NCI-H128 (cell line): ENCODE data around the gene FBXL14.

ENCODE experiments used
- DNase-seq: peaks from one replicate; lab custom pipeline; 2025; ENCODE audit not compliant: unreplicated experiment; lab: John Stamatoyannopoulos, UW

The FBXL14 gene, protein sequence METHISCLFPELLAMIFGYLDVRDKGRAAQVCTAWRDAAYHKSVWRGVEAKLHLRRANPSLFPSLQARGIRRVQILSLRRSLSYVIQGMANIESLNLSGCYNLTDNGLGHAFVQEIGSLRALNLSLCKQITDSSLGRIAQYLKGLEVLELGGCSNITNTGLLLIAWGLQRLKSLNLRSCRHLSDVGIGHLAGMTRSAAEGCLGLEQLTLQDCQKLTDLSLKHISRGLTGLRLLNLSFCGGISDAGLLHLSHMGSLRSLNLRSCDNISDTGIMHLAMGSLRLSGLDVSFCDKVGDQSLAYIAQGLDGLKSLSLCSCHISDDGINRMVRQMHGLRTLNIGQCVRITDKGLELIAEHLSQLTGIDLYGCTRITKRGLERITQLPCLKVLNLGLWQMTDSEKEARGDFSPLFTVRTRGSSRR

DNA sequence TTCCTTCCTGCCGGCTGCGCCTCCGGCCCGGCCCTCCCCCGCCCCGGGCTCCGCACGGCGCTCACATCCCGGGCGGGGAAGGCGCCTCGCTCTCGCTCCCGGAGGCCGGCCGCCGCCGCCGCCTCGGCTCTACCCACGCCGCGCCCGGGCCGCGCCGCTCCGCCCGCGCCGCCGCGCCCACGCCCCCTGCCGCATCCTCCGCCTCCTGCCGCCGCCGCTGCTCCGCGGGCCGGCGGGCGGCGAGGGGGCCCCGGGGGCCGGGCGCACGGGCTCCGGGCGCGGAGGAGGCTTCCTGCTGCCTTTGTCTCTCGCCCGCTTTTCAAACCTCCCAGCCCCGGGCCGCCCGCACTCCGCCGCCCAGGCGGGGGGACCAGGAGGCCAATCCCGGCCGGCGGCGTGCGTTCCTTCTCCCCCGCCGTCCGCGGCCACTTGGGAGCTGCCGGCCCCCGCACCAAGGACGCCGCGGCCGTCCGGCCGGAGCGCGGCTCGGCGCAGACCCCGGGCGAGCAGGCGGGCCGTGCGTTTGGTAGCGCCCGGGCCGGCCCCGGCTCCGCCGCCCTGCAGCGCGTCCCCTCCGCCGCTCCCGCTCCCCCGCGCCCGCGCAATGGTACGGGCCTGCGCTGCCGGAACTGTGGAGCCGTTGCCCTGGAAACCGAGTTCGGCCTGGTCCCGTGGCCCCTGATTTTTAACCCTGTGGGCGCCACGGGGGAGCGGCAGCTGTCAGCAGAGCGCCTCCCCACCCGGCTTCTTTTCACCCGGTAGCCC is at the start of gene FBXL14:
FBXL14 (minus strand) TSS at position 321 of the 765 bp plus-strand sequence. CDS start 515 bp downstream, outside the sequence.
- peak; percentile 90 for DNase-seq

DNA sequence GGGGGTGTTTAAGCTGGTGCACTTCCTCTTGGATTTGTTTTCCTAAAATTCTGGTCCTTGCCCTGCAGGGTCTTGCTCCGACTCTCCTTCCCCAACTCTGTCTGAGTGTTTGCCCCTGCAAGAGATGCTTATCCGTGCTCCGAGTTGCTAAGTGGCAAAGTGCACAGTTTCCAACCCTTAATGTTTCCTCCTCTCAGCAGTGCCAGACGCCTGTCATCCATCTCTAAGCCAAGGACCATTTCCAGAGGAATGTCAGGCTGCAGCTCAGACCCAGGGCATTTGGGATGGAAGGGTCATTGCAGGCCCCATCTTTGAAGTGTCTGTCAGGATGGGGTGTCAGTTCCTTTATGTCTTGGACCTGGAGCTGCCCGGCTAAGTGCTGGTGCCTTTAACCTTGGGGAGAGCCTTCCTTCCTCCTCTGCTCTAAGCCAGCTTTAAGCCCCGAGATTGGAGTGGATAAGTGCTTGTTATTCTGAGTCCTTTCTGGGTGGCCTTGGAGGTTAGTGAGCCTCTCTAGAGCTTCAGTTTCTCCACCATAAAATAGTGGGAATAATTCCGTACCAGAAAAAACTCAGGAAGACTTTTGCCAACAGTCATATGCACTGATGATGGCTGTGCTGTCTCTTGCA is 49.6 kb upstream of the FBXL14 start:
- no peak for DNase-seq

DNA sequence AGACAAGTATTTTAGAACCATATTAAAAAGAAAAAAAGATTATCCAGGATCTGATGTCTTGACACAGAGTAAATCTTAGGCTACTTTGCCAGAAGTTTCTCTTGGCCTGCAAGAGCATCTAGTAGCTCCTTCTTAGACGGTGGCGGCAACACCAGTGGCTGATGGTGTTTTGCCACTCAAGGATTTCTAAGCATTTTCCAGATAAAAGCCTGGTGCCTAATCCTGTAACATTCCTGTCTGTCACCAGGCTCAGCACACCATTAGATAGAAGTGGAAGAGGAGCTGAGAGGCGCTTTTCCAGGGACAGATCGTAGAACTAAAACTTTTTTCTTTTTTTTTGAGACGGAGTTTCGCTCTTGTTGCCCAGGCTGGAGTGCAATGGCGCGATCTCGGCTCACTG is 48.7 kb upstream of the FBXL14 start:
- DNase-seq, result no peak

DNA sequence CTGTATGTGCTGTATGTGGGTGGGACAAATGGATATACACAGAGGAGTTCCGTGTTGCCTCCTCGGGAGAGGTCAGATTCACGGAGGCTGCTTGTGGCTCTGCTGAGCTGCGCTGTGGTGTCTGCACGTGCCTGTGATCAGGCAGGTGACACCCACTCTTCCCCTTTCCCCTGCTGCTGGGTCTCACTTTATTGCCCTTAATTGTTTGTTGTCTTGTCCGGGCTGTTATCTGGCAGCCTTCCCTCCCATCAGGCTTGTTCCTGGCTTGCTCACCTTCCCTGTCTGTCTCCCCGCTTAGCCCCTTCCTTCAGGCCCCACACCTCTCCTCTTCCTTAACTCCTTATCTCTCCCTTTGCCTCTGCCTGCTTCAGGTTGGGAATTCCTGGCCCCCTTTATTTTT is 48.1 kb upstream of the FBXL14 start:
- no peak for DNase-seq

DNA sequence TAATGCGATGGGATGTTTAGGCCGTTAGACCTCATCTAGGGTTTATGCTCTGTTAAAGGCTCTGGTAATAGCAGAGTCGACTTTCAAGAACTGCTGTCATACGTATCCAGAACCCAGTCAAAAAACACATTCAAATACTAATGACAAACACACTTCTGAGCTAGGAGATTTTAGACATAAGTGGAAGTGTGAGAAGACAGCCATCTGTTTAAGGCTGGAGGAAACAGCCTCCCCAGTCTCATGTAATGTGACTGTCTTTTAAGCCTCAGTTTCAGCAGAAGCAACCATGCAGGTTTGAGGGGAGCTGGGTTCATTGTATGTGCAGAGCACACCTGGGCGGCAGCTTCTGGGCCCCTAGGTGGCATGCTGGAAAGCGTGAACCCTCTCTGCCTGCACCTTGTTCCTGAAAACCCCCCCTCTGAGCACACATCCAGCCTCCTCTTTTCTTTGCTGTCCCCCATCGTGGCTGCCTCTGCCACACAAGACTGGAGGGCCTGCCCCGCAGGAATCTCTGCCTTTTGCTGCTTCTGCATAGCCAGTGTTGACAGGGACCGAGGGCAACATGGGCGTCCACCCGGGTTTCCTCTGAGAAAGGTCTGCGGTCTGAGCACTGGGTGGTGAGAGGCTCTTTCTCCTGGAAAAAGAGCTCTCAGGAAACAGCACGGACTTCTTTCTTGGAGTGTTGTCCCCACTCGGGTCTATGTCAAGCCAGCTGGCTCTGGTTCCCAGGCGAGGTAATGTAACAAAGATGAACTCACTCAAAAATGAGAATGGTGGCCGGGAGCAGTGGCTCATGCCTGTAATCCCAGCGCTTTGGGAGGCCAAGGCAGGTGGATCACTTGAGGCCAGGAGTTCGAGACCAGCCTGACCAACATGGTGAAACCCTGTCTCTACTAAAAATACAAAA is 46.2 kb upstream of the FBXL14 start:
- no peak for DNase-seq

DNA sequence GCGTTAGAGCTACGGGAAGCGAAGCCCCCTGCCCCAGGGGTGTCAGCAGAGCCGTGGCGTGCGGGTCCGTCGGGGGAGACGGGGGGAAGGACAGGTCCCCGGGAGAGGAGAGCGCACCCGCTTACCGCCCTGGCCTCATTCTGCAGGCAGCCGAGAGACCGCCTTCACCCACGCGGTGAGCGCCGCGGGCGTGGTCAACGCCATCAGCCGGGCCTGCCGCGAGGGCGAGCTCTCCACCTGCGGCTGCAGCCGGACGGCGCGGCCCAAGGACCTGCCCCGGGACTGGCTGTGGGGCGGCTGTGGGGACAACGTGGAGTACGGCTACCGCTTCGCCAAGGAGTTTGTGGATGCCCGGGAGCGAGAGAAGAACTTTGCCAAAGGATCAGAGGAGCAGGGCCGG is 45.2 kb upstream of the FBXL14 start:
- DNase-seq, result no peak

DNA sequence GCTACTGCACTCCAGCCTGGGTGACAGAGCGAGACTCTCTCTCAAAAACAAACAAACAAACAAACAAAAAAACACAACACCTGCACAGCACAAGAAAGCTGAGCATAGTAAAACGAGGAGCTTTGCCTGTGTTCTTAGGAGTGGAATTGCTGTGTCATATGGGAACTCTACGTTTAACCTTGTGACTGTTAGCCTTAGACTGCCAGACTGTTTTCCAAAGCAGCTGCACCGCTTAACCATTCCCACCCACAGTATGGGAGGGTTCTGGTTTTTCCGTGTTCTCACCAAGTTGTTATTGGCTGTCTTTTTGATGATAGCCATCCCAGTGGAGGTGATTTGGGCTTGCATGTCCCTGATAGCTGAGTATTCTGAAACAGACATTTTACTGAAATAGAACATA is 43.8 kb upstream of the FBXL14 start:
- no peak for DNase-seq

DNA sequence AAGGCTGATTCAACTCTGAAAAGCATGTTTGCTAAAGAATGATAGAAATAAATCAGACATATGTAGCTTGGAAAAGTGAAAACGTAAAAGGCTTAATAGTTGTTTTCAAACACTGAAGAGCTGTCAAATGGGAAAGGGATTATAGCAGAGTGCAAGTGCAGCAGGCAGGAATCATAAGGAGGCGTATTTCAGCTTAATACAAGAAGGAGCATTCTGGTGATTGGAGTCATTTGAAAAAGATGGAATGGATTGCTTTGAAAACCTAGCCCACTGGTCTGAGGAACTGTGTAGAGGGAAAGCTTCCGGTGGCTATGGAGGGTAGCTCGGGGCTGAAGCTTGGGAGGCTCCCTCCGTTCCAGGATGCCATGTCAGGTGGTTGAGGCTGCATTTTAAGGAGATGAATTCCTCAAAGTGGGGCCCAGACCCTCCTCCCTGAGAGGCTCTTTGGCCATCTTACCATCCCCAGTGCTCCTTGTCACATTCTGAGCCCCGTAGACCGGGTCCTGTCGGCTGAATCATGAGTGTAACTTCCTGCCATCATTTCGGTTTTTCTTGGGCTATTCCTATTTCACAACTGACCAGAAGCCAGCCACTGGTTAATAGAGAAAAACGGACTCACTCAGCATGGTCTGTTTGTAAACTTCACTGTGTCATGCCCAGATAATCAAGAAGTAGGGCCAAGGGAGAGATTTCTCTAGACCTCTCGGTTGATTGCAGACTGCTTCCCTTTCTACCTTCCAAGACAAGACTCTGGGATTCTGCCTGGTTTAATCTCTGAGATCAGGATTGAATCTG is 41.1 kb upstream of the FBXL14 start:
- DNase-seq, result no peak

DNA sequence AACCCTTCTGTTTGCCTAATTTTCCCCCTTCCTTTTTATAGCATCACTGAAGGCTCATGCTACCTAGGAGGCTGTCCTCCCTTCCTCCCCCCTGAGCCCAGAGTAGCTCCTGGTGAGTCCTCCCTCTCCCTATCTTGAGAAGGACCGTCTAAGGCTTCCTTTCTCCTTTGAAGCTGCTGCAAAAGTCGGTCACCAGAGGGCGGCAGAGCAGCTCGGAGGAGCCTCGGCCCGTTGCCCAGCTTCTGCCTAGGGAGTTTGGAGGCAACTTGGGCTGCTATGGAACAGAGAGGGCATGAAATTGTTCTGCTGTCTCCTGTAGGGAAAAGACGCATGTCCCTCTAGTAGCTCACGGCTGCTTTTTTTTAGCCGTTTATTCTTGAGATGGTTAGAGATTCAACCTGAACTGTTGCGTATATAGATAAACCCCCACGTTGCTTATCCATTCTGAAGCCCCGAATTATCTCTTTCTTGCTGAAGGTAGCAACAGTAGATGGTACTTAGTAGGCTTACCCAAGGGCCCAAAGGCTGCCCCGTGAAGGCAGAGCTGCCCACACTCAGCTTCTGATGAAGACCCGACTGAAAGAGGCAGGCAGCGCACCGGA is 40.3 kb upstream of the FBXL14 start:
- peak; percentile 40 for DNase-seq

DNA sequence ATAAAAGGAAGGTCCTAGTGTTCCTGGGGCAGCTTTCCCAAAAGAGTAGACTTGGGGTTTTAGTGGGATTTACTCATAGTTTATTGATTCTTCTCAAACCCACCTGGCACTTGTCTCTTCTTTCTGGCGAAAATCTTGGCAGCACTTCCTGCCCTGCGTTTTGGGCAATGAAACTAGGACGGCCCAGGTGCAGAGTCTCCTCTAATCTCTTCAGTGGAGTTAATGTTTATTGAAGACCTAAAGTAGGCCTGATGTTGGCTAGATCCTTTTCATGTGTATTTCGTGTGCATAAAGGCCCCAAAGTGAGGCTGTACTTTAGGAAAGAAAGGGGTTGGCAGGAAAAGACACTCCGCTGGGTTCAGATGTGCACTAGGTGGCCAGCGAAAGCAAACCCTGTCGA is 39.8 kb upstream of the FBXL14 start:
- DNase-seq, result no peak

DNA sequence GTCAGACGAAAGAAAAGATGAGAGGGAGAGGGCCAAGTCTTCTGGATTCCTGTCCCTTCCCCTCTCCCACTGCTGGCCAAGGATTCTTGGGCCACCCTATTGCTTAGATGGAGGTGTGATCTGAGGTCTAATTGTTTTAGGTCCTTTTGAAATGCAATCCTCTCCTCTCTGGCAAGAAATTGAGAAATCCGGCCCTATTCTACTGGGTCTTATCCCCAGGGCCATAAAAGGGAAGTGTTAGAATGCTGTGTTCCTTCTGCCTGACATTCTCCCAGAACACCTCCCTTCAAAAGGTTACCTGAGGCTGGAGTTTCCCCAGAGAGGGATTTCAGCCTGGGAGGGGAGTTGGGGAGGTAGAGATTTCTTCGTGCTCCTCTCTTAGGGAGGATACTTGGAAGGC is 39.1 kb upstream of the FBXL14 start:
- no peak for DNase-seq

DNA sequence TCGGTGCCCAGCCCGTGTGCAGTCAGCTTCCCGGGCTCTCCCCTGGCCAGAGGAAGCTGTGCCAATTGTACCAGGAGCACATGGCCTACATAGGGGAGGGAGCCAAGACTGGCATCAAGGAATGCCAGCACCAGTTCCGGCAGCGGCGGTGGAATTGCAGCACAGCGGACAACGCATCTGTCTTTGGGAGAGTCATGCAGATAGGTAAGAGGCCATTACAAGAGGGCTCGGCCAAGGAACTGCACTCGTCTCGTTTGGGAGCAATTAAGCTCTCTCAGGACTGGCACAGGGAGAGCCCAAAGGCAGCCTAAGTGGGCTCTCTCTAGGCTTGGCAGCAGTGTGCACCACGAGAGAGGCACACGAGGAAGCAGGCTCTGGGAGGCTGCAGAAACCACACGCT is 38.3 kb upstream of the FBXL14 start:
- no peak for DNase-seq

DNA sequence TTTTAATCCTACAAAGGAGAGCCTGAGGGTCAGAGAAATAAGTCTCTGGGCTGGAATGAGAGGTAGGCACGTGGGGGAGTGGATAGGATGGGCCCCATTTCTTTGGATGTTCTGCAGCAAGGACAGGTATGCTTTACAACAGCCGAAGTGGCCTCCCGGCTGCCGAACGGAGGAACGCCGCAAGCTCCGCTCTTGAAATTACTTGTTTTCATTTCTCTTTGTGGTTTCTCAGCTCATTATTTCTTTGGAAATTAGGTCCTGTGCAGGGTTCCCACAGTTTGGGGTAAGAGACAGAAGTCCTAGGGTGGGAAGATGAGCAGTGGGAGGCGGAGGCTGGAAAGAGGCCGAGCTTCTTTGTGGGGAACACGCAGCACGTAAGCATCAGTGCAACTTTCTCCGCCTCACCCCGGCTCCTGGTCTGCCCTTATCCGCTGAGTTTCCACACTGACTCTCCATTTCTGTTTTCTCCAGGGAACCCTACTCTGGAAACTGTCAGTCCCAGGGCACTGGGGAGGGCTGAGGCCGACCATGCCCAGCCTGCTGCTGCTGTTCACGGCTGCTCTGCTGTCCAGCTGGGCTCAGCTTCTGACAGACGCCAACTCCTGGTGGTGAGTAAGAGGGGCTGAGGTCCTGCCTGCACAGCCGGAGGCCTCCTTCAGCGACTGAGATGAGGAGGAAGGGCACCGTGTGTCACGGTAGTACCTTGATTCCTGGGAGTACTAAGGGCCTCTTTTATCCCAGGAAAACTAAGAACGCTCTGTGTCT is 36.6 kb upstream of the FBXL14 start:
- no peak for DNase-seq

DNA sequence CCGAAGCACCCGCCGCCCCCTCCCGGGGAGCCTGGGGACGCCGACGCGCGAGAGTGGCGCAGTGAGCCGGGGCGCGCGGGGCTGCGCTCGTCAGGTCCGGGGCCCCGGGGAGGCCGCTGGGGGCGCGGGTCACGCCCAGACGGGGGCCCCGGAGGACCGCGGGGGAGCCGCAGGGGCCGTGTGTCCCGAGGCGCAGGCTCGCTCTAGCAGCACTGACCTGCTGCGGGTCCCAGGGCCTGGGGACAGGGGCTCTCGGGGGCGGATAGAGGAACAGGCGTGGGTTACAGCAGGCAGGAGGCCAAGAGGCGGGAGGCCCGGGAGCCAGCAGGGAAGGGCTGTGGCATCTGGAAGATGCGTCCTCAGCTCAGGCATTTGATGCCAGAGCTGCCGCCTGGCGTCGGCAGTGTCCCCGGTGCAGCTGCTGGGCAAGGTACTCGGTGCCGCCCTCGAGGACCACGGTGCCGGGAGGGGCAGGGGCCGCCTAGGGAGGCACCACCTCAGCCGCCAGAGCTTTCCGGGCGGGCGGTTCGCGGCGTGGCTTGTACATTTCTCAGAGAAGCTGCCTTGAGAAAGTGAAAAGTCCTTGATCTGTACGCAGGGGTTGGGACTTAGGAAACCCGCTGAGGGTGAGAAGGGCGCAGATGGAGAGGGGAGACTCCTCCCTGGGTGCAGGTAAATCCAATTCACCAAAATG is 35.9 kb upstream of the FBXL14 start:
- DNase-seq, result peak; percentile 35

DNA sequence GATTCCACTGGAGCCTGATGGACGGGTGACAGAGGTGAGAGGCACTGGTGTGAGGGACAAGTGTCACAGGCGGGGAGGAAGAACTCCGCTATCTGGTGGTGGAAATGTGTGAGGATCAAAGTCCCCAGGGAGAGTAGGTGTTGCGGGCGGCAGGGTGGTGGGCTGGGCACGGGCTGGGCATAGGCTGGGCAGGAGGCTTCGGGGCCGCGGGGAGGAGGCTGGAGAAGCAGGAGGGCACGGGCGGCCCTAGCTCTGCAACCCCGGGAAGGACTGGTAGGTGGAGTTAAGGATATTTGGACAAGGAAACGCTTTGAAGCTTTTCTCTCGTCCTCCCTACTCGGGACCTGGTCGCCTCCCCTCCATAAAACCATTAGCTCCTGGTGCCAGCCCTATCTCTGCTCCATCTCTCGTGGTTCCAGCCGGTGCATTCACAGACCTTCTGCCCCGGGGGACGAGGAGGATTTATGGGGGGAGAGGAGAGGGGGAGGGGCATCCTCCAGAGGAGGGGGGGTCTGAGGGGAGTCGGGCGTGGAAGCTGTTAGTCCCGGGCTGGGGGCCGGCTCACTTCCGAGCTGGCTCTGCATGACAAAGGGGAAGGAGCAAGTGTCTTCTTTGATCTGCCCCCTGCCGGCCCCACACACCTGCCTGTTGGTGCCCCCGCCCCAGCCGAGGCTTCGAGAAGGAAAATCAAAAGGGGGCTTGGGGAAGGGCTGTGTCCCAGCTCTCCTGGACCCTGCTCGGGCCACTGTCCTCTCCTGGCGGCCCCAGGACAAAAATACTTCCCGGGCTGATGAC is 35.2 kb upstream of the FBXL14 start:
- no peak for DNase-seq

DNA sequence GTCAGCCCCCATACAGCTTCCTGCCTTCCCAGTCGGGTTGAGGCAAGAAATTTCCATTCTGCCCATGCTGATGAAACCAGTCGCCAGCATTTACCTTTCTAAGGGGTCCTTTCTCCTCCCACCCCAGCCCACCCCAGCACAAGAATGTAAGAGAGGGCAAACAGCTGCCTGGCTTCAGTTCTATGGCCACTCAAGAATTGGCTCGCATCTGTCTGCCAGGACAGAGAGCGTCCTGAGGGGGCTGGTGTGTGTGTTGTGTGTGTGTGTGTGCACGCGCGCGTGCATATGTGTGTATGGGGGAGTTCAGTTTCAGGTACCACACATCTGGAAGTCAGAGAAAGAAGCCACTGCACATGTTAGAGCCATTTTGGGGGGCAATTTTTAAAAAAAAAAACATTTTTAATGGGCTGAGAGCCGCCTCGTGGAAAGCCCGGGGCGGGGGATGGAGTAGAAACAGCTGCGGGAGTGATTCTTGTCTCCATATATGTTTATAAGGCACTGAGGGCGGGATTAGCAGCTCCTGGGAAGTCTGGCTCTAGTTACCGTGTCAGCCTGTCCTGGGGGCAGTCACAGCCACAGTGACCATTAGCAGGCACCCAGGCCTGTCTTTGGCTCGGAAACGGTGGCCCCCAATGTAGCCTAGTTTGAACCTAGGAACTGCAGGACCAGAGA is 34.4 kb upstream of the FBXL14 start, which contains the start of gene WNT5B:
WNT5B (plus strand) TSS at position 566 of the 672 bp plus-strand sequence. CDS start 2,124 bp downstream, outside the sequence.
- DNase-seq, result no peak

DNA sequence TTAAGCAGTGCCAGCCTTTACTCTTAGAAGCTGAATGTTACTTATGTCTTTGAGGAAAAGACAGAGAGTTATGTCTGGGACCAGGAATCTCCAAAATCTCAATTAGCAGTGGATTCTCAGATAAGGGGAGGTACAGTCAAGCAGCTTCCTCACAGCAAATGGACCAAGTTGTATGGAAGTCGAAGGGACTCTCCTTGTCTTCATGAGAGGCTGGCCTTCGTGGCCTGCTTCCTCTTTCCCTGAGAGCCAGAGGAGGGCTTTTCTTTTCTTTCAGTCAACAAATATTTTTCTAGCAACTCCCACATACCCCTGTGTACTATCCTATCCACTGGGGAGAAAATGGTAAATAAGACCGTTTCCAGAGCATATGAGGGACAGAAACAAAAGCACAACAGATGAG is 28.0 kb upstream of the FBXL14 start:
- no peak for DNase-seq
